Measurements from ENCODE around the gene TANGO6.
"Not testable (repeated sequence)": the region's sequence is repeated elsewhere in the genome, so short reads cannot be mapped to it uniquely, and the experiment has no call there.

Gene TANGO6

GRCh38 chr16:68843482-68844210 is at the start of gene TANGO6:
Gene TANGO6 (plus strand): TSS chr16:68843531. CDS start chr16:68843618, 87 bp downstream.
- DNase-seq, result peak in 13 of 14 donors; percentile 30 to 83 (median 67)

- no peak for DNase-seq
These were observed 44.9 kb upstream of the TANGO6 start for GRCh38 chr16:68798398-68798797.

- DNase-seq, result peak in 8 of 14 donors; percentile 19 to 56 (median 26)
These were observed 43.0 kb upstream of the TANGO6 start for GRCh38 chr16:68800257-68800875.

GRCh38 chr16:68802190-68802589 is 41.1 kb upstream of the TANGO6 start:
- DNase-seq, result no peak

GRCh38 chr16:68806422-68806821 is 36.9 kb upstream of the TANGO6 start:
- DNase-seq, result no peak

- no peak for DNase-seq
These were observed 36.4 kb upstream of the TANGO6 start for GRCh38 chr16:68806981-68807380.

GRCh38 chr16:68814516-68814915 is 28.8 kb upstream of the TANGO6 start:
- DNase-seq, result no peak

GRCh38 chr16:68823401-68824135 is 19.8 kb upstream of the TANGO6 start:
- DNase-seq, result no peak

GRCh38 chr16:68825427-68825826 is 17.9 kb upstream of the TANGO6 start:
- no peak for DNase-seq

GRCh38 chr16:68826652-68827051 is 16.7 kb upstream of the TANGO6 start:
- no peak for DNase-seq

- no peak for DNase-seq
These were observed 10.1 kb upstream of the TANGO6 start for GRCh38 chr16:68833251-68833650.

GRCh38 chr16:68834550-68834949 is 8.8 kb upstream of the TANGO6 start:
- DNase-seq, result no peak

- DNase-seq, result no peak
These were observed 7.4 kb upstream of the TANGO6 start for GRCh38 chr16:68835970-68836369.

GRCh38 chr16:68839831-68840230 is 3.5 kb upstream of the TANGO6 start:
- DNase-seq, result no peak

GRCh38 chr16:68842964-68843481 is 308 bp upstream of the TANGO6 start:
- DNase-seq, result not testable (repeated sequence)

- DNase-seq, result peak in 3 of 14 donors; percentile 11 to 46 (median 33)
These were observed 857 bp downstream of the TANGO6 start for GRCh38 chr16:68844211-68844564.

- no peak for DNase-seq
These were observed 5.5 kb downstream of the TANGO6 start for GRCh38 chr16:68848786-68849185.

GRCh38 chr16:68850481-68850880 is 7.2 kb downstream of the TANGO6 start:
- DNase-seq, result no peak

- DNase-seq, result no peak
These were observed 8.3 kb downstream of the TANGO6 start for GRCh38 chr16:68851601-68852000.

GRCh38 chr16:68857479-68857878 is 14.1 kb downstream of the TANGO6 start:
- no peak for DNase-seq

- no peak for DNase-seq
These were observed 16.5 kb downstream of the TANGO6 start for GRCh38 chr16:68859828-68860227.

GRCh38 chr16:68860978-68861892 is 17.9 kb downstream of the TANGO6 start:
- DNase-seq, result no peak

Data from C1 segment of cervical spinal cord (tissue), 14 donors.